ENCODE measurements around the gene RAB40C. TPM values are rescaled to one million over a fixed set of nuclear protein-coding genes. Genes with fewer than 3 reads are reported as not detected.

The RAB40C gene
- polyA plus RNA-seq, 1 donor (not counting 4 experiments of a cell fraction or from before 2014, with no cell fraction given): 4.0 TPM

DNA sequence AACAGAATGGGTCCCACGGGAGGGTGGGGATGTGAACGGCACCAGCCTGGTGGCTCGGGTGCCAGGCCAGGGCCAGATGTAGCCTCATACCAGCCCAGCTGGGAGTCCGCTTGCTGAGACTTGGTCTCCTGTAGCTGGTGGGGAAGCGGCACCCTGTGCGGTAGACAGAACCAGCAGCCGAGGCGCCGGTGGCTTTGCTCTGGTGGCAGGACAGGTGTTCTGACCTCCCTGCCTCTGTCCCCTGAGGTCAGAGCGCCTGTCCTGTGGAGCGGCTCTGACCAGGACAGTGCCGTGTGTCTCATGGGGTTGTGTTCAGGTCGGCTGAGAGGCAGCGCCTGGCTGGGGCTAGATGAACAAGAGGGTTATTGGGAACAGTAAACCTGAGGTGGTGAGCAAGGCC is 20.1 kb downstream of the RAB40C start:
- no peaks in the 10 kb centered on the region for H3K27me3 ChIP-seq (ENCODE audit: control insufficient read depth, extremely low read depth, insufficient read depth, low read length)
- TF ChIP-seq EZH2 (IDR thresholded peaks at IDR 0.05; ENCODE audit: low read length) (no peak), CTCF (optimal IDR thresholded peaks at IDR 0.05 in 1 of 3, IDR thresholded peaks at IDR 0.05 in 1 of 3, conservative IDR thresholded peaks at IDR 0.05 in 1 of 3; ENCODE audit: extremely low read depth in 1 of 3, insufficient read depth in 2 of 3, low read length in 3 of 3) (no peak)
- dilution Hi-C loops (cut with MboI; ENCODE audit: extremely low pct_ligation_motif_present, low sequenced_read_pairs): no loop called here
- no peak for FAIRE-seq
- H3K4me2 ChIP-seq (ENCODE audit: control insufficient read depth, extremely low read depth, insufficient read depth, low read depth, low read length): no peak overlapping the region
- H3K4me1 ChIP-seq (ENCODE audit: control insufficient read depth, extremely low read depth, insufficient read depth, low read length): peaks cover 3% of the 10 kb centered on the region
- H3K27ac ChIP-seq (ENCODE audit: control insufficient read depth, insufficient read depth, low read length): no peak overlapping the region
- peaks cover 7% of the 10 kb centered on the region for H3K79me2 ChIP-seq (ENCODE audit: control insufficient read depth, insufficient read depth, low read length)
- H3K9ac ChIP-seq (ENCODE audit: control insufficient read depth, extremely low read depth, insufficient read depth, low read length): no peak overlapping the region
- no peaks in the 10 kb centered on the region for H3K9me1 ChIP-seq (ENCODE audit: control insufficient read depth, extremely low read depth, insufficient read depth, low read length)
- no peak overlapping the region for H2AFZ ChIP-seq (ENCODE audit: control insufficient read depth, low read length)
- peaks cover 4% of the 10 kb centered on the region for H4K20me1 ChIP-seq (ENCODE audit: control insufficient read depth, extremely low read depth, insufficient read depth, low read length)
- no peaks in the 10 kb centered on the region for H3K9me3 ChIP-seq (ENCODE audit: control insufficient read depth, low read depth, low read length)
- no peak overlapping the region for H3K4me3 ChIP-seq (ENCODE audit: control insufficient read depth in 2 of 3, extremely low read depth in 1 of 3, insufficient read depth in 2 of 3, low read depth in 1 of 3, low read length in 3 of 3)
- DNase-seq (ENCODE audit: low read depth, low spot score): no peak
- peaks cover 0 to 3% of the 10 kb centered on the region in 2 experiments for H3K36me3 ChIP-seq (ENCODE audit: control insufficient read depth in 2 of 2, extremely low read depth in 1 of 2, insufficient read depth in 2 of 2, low read length in 2 of 2)

DNA sequence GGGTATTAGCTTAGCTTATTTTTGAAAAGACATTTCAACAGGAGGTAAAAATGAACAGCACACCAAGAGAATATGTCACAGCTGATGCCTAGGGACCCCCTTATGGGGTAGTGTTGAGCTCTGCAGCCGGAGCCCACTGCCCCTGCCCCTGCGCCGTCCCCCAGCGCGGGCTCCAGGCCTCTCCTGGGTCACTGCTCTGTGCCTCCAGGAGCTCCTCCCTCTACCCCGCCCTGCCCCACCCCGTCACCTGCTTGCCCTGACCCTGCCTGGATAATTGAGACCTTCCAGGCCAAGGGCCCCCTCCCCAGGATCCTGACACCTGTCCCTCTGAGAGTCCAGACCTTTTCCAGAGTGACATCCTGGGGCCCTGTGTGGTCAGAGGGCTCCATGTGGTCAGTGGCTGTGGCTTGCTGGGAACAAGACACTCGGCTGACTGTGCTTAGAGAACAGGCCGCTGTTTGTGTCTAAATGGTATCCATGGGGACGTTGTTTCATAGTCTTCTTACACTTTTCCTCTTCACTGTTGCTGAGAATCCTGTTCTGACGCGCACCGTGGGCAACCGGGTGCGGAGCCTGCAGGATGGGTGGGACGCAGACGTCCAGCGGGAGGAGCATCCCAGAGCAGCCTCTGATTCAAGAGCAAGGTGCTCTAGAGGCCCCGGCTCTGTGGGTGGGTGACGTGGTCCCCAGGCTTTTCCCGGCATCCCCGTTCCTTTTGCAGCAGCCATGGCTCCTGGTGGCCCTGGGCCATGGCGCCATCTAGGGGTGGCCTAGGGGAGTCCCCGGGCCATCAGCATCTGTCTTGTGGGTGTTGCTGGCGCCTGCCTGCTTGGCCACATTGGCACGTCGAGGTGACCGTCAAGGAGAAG is 20.9 kb downstream of the RAB40C start:
- Histone ChIP-seq H3K4me3 (ENCODE audit: control insufficient read depth in 2 of 3, extremely low read depth in 1 of 3, insufficient read depth in 2 of 3, low read depth in 1 of 3, low read length in 3 of 3) (no peak overlapping the region), H3K79me2 (ENCODE audit: control insufficient read depth, insufficient read depth, low read length) (peaks cover under 1% of the 10 kb centered on the region), H3K9me3 (ENCODE audit: control insufficient read depth, low read depth, low read length) (no peaks in the 10 kb centered on the region), H3K9ac (ENCODE audit: control insufficient read depth, extremely low read depth, insufficient read depth, low read length) (peak overlapping the region; percentile 6), H3K27ac (ENCODE audit: control insufficient read depth, insufficient read depth, low read length) (no peak overlapping the region), H3K4me1 (ENCODE audit: control insufficient read depth, extremely low read depth, insufficient read depth, low read length) (peaks cover 3% of the 10 kb centered on the region), H4K20me1 (ENCODE audit: control insufficient read depth, extremely low read depth, insufficient read depth, low read length) (peaks cover 4% of the 10 kb centered on the region), H2AFZ (ENCODE audit: control insufficient read depth, low read length) (no peak overlapping the region), H3K27me3 (ENCODE audit: control insufficient read depth, extremely low read depth, insufficient read depth, low read length) (no peaks in the 10 kb centered on the region), H3K36me3 (ENCODE audit: control insufficient read depth in 2 of 2, extremely low read depth in 1 of 2, insufficient read depth in 2 of 2, low read length in 2 of 2) (peaks cover 0 to 3% of the 10 kb centered on the region in 2 experiments), H3K9me1 (ENCODE audit: control insufficient read depth, extremely low read depth, insufficient read depth, low read length) (no peaks in the 10 kb centered on the region), H3K4me2 (ENCODE audit: control insufficient read depth, extremely low read depth, insufficient read depth, low read depth, low read length) (no peak overlapping the region)
- peak; percentile 59 for FAIRE-seq
- dilution Hi-C loops (cut with MboI; ENCODE audit: extremely low pct_ligation_motif_present, low sequenced_read_pairs): no loop called here
- peak; percentile 61 for DNase-seq (ENCODE audit: low read depth, low spot score)
- TF ChIP-seq CTCF (optimal IDR thresholded peaks at IDR 0.05 in 1 of 3, IDR thresholded peaks at IDR 0.05 in 1 of 3, conservative IDR thresholded peaks at IDR 0.05 in 1 of 3; ENCODE audit: extremely low read depth in 1 of 3, insufficient read depth in 2 of 3, low read length in 3 of 3) (peak; percentile 88 to 97 (median 90)), EZH2 (IDR thresholded peaks at IDR 0.05; ENCODE audit: low read length) (no peak)

Data from keratinocyte (primary cell).